DND-41 (cell line): ENCODE results near the gene PLPP3.

Source experiments
- EZH2 ChIP-seq: IDR thresholded peaks from 3 replicates; pipeline ENCODE4 v1.6.1; 2012; ENCODE audit warnings: borderline replicate concordance, low read depth, mild to moderate bottlenecking, moderate library complexity, low read length, inconsistent platforms; ENCODE audit not compliant: severe bottlenecking
- TF ChIP-seq, protein P1 (sequence below): IDR thresholded peaks from 2 replicates; pipeline ENCODE4 v1.5.1; 2012; ENCODE audit warnings: borderline replicate concordance, low read length, moderate library complexity, mild to moderate bottlenecking; ENCODE audit not compliant: poor library complexity, severe bottlenecking; ENCODE audit errors: extremely low read depth

DNA sequence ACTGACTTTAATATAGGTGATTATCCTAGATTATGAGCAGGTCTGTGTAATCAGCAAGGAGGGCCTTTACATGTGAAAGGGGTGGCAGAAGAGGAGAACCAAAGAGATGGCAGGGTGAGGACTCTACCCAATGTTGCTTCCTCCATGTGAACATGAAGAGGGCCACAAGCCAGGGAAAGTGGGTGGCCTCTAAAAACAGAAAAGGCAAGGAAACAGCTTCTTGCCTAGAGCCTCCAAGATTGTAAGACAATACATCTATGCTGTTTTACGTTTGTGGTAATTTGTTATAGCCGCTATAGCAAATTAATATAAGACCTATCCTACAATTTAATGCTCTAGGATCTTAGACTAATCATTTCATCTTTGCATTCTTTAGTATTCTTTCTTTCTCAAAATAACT, 85.5 kb downstream of the PLPP3 start:
- TF ChIP-seq EZH2, result no peak
- TF ChIP-seq, protein P1, sequence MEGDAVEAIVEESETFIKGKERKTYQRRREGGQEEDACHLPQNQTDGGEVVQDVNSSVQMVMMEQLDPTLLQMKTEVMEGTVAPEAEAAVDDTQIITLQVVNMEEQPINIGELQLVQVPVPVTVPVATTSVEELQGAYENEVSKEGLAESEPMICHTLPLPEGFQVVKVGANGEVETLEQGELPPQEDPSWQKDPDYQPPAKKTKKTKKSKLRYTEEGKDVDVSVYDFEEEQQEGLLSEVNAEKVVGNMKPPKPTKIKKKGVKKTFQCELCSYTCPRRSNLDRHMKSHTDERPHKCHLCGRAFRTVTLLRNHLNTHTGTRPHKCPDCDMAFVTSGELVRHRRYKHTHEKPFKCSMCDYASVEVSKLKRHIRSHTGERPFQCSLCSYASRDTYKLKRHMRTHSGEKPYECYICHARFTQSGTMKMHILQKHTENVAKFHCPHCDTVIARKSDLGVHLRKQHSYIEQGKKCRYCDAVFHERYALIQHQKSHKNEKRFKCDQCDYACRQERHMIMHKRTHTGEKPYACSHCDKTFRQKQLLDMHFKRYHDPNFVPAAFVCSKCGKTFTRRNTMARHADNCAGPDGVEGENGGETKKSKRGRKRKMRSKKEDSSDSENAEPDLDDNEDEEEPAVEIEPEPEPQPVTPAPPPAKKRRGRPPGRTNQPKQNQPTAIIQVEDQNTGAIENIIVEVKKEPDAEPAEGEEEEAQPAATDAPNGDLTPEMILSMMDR, result no peak
